ENCODE data around the gene APIP. TPM values are rescaled to one million over a fixed set of nuclear protein-coding genes. Genes with fewer than 3 reads are reported as not detected.
A peak's percentile ranks its signal among the peaks of the same experiment; 100 is the strongest.

The APIP gene
- total RNA-seq, 4 donors from 2014 or later: 9.9 to 16.1 (median 13.5) TPM

DNA sequence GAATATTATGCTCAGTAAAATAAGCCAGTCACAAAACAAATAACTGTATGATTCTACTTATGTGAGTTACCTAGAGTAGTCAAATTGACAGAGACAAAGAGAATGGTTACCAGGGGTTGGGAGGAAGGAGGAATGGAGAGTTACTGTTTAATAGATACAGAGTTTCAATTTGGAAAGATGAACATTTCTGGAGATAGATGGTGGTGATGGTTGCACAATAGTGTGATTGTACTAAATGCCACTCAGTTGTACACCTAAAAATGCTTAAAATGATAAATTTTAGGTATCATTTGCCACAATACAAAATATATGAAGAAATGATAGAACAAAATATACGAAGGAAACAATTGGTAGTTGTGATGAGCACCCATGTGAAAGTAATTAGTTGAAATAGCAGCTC lies 43.6 kb upstream of the APIP start:
- no peak for DNase-seq (ENCODE audit: low spot score in 2 of 2)
- no peak overlapping the region for H3K4me3 ChIP-seq (ENCODE audit: low read depth, poor library complexity, severe bottlenecking)
- 69 to 81% methylated on average over 1 of the region's 1 CpG for WGBS, 2 donors
- no peak for TF ChIP-seq POLR2A (IDR thresholded peaks at IDR 0.05)
- TF ChIP-seq, protein P1, sequence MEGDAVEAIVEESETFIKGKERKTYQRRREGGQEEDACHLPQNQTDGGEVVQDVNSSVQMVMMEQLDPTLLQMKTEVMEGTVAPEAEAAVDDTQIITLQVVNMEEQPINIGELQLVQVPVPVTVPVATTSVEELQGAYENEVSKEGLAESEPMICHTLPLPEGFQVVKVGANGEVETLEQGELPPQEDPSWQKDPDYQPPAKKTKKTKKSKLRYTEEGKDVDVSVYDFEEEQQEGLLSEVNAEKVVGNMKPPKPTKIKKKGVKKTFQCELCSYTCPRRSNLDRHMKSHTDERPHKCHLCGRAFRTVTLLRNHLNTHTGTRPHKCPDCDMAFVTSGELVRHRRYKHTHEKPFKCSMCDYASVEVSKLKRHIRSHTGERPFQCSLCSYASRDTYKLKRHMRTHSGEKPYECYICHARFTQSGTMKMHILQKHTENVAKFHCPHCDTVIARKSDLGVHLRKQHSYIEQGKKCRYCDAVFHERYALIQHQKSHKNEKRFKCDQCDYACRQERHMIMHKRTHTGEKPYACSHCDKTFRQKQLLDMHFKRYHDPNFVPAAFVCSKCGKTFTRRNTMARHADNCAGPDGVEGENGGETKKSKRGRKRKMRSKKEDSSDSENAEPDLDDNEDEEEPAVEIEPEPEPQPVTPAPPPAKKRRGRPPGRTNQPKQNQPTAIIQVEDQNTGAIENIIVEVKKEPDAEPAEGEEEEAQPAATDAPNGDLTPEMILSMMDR (IDR thresholded peaks at IDR 0.05): no peak
- intact Hi-C loops (cut with DNase I; ENCODE audit: low total_unique reads): no loop called here

DNA sequence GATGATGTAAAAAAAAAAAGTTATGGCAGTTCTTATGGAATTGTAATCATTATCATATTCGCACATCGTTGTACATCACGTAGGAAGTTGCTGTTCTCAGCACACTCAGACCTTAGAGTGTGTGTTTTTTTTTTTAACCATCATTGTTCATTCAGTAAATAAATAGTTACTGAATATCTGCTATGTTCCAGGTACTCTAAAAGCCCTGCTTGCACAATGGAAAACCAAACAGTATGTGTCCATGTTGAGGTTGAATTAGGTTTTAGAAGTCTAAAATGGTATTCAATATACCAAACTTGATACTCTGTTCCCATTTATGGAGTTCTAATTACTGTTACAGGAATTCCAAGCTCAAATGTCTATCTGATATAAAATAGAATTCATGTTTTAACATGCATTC lies 41.4 kb upstream of the APIP start:
- DNase-seq (ENCODE audit: low spot score in 2 of 2): no peak
- no peak overlapping the region for H3K4me3 ChIP-seq (ENCODE audit: low read depth, poor library complexity, severe bottlenecking)
- no peak for TF ChIP-seq POLR2A (IDR thresholded peaks at IDR 0.05)
- TF ChIP-seq, protein P1 (IDR thresholded peaks at IDR 0.05): no peak
- WGBS, 2 donors: 71 to 88% methylated on average over 3 of the region's 3 CpGs
- intact Hi-C loops (cut with DNase I; ENCODE audit: low total_unique reads): no loop called here

DNA sequence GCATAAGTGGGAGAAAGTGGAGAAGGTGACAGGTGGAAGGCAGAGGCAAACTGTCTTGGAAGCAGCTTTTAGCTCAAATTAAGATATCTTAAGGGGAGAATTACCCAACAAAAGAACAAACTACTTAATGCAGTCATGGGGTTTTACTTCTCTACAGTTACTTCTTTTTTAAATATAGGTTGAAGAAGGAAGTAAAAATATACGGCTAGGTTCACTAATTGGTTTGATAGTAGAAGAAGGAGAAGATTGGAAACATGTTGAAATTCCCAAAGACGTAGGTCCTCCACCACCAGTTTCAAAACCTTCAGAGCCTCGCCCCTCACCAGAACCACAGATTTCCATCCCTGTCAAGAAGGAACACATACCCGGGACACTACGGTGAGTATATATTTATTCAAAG lies 41.0 kb upstream of the APIP start:
- WGBS, 2 donors: 81 to 82% methylated on average over 5 of the region's 5 CpGs
- intact Hi-C loops (cut with DNase I; ENCODE audit: low total_unique reads): no loop called here
- H3K4me3 ChIP-seq (ENCODE audit: low read depth, poor library complexity, severe bottlenecking): no peak overlapping the region
- TF ChIP-seq, protein P1 (IDR thresholded peaks at IDR 0.05): no peak
- no peak for TF ChIP-seq POLR2A (IDR thresholded peaks at IDR 0.05)
- no peak for DNase-seq (ENCODE audit: low spot score in 2 of 2)

DNA sequence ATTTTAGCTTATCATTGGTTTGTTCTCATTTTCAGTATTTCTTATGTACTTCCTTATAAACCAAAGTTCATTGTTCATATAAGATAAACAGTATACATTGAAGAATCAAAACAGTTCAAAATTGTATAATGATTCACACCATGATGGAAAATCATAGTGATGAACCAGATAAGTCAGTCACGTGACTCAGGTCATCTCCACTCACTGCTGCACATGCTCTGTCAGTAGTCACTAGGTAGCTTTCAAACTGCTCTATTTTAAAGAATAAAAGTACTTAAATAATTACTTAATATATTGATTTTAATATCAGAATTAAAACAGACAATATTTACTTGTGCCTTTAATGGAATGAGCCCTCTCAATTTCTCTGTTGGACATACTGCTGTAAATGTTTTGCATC lies 37.8 kb upstream of the APIP start:
- no peak overlapping the region for H3K4me3 ChIP-seq (ENCODE audit: low read depth, poor library complexity, severe bottlenecking)
- no peak for TF ChIP-seq POLR2A (IDR thresholded peaks at IDR 0.05)
- TF ChIP-seq, protein P1 (IDR thresholded peaks at IDR 0.05): no peak
- WGBS, 2 donors: 84 to 88% methylated on average over 1 of the region's 1 CpG
- no peak for DNase-seq (ENCODE audit: low spot score in 2 of 2)
- intact Hi-C loops (cut with DNase I; ENCODE audit: low total_unique reads): no loop called here

DNA sequence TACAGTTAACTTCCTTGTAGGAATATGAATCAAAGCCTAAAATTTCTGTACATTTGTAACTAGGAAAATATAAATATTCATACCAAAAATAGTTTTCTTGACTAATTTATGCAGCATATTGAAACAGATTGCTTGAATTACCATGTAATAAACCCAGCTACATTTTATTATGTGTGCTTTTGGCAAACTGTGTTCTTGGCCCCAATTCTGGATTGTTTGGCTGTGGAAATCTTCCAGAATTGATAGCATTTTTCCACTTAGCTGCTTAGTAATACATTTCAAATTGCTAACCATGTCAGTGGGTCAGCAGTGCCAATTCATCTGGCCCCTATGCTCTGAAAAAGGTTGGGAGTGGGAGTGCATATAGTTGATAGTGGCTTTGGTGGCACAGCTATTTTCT lies 32.5 kb upstream of the APIP start:
- DNase-seq (ENCODE audit: low spot score in 2 of 2): peak in 1 of 2 donors; percentile 27
- intact Hi-C loops (cut with DNase I; ENCODE audit: low total_unique reads): no loop called here
- H3K4me3 ChIP-seq (ENCODE audit: low read depth, poor library complexity, severe bottlenecking): no peak overlapping the region

DNA sequence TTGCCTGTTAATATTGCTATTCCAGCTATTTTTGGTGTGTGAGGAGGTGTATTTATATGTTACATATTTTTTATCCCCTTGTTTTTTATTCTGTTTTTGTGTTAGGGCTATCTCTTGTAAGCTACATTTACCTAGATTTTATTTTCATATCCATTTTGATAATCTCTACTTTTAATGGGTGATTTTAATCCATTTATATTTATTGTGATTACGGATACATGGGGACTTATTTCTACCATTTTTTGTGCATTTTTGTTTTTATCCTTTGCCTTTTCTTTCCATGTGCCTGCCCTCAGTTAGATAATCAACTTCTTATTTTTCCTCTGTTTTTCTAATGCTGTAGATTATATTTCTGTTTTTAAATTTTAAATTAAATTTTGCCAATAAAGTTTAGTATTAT lies 28.5 kb upstream of the APIP start:
- DNase-seq (ENCODE audit: low spot score in 2 of 2): no peak
- TF ChIP-seq POLR2A (IDR thresholded peaks at IDR 0.05): no peak
- TF ChIP-seq, protein P1 (IDR thresholded peaks at IDR 0.05): no peak
- H3K4me3 ChIP-seq (ENCODE audit: low read depth, poor library complexity, severe bottlenecking): no peak overlapping the region
- intact Hi-C loops (cut with DNase I; ENCODE audit: low total_unique reads): no loop called here
- 97 to 98% methylated on average over 1 of the region's 1 CpG for WGBS, 2 donors

More for the DNA sequence above, 32.5 kb upstream of the APIP start:
- no peak for TF ChIP-seq POLR2A (IDR thresholded peaks at IDR 0.05)
- TF ChIP-seq, protein P1 (IDR thresholded peaks at IDR 0.05): no peak

All from lower leg skin (tissue), 4 donors.